Spleen (tissue), 11 donors: Measurements from ENCODE around the gene LRRC4C. TPM values are rescaled to one million over a fixed set of nuclear protein-coding genes. Genes with fewer than 3 reads are reported as not detected.

Source experiments
- DNase-seq: peaks from one replicate; pipeline ENCODE4 v3.0.0-alpha.2; 2020
- H3K27ac ChIP-seq, 8 donors: fragments of 200-600 bp; sonication (generic) in 7 of 8; 1 replicate in 4 of 8; 2 replicates in 4 of 8; pipeline versions ENCODE4 v1.5.0 to v1.8.0; 2016 to 2021; ENCODE audit warnings: inconsistent platforms in 4 of 8, mild to moderate bottlenecking in 4 of 8, moderate library complexity in 1 of 8
- H3K27me3 ChIP-seq, 7 donors: fragments of 200-600 bp; sonication (generic) in 6 of 7; replicated peaks in 1 of 7; 1 replicate in 4 of 7; 2 replicates in 3 of 7; pipeline versions ENCODE4 v1.5.0 to v1.8.0; 2016 to 2021; ENCODE audit warnings: inconsistent platforms in 3 of 7, mild to moderate bottlenecking in 1 of 7
- H3K36me3 ChIP-seq, 6 donors: fragments of 200-600 bp; sonication (generic) in 5 of 6; 1 replicate in 4 of 6; 2 replicates in 2 of 6; pipeline versions ENCODE4 v1.5.0 to v1.8.0; 2016 to 2021; ENCODE audit warnings: inconsistent platforms in 2 of 6
- H3K4me1 ChIP-seq, 6 donors: fragments of 200-600 bp; sonication (generic) in 5 of 6; 1 replicate in 3 of 6; 2 replicates in 3 of 6; pipeline versions ENCODE4 v1.5.0 to v1.8.0; 2016 to 2021; ENCODE audit warnings: inconsistent platforms in 3 of 6
- H3K4me3 ChIP-seq, 8 donors: fragments of 200-600 bp; sonication (generic) in 7 of 8; 1 replicate in 4 of 8; 2 replicates in 4 of 8; pipeline versions ENCODE4 v1.5.0 to v1.8.0; 2016 to 2021; ENCODE audit warnings: inconsistent platforms in 4 of 8, mild to moderate bottlenecking in 4 of 8, moderate library complexity in 2 of 8
- H3K9me3 ChIP-seq, 8 donors: fragments of 200-600 bp; sonication (generic) in 7 of 8; 1 replicate in 4 of 8; 2 replicates in 4 of 8; pipeline versions ENCODE4 v1.5.0 to v1.8.0; 2016 to 2021; ENCODE audit warnings: inconsistent platforms in 4 of 8
- POLR2A ChIP-seq, 3 donors: fragments of 450-650 bp; IDR thresholded peaks; one replicate each; pipeline ENCODE4 v1.5.1; 2017; ENCODE audit warnings: antibody characterized with exemption in 3 of 3, mild to moderate bottlenecking in 1 of 3
- POLR2AphosphoS5 ChIP-seq, 3 donors: sonication (generic); formaldehyde crosslinking; IDR thresholded peaks; one replicate each; pipeline ENCODE4 v1.5.1; 2017; ENCODE audit warnings: antibody characterized with exemption in 3 of 3
- WGBS, 5 donors: extraction: QIAGEN DNeasy Blood & Tissue Kit in 3 of 5; methylation state at CpG; one replicate each; pipeline versions ENCODE4 v1.1.5 to v1.1.7; 2013 to 2018; 5-methylcytosine and 5-hydroxymethylcytosine counted together
- intact Hi-C: fragments of 100-400 bp; cut with DNase I; formaldehyde crosslinking; loops from one replicate; pipeline ENCODE4 v1.15.0; 2023; ENCODE audit warnings: low total_unique reads
- polyA plus RNA-seq, 3 donors: library from polyadenylated mRNA; stranded (reverse); fragments of 200-250 nt; gene quantifications; one replicate each; pipeline ENCODE4 v1.2.1, GENCODE V29; 2013
- total RNA-seq, 7 donors: library from RNA; depleted of rRNA in 3 of 7; stranded (reverse); fragments of >200 nt in 3 of 7; fragmentation: NEBNext Ultra II Directional in 4 of 7; extraction: Animal tissue kit (Norgen Biotek cat#: 25700) in 4 of 7; gene quantifications; one replicate each; pipeline versions ENCODE4 v1.1.0 to v1.2.1, GENCODE V29; 2016 to 2021
- TF ChIP-seq, protein P1 (sequence below), 11 experiments: fragments of 200-600 bp in 7 of 11; fragments of 450-650 bp in 4 of 11; sonication (generic) in 4 of 11; IDR thresholded peaks in 8 of 11; conservative IDR thresholded peaks in 3 of 11; 1 replicate in 7 of 11; 2 replicates in 4 of 11; pipeline versions ENCODE4 v1.4.0 to v1.8.0; 2016 to 2021; ENCODE audit warnings: antibody characterized with exemption in 11 of 11, inconsistent platforms in 4 of 11, mild to moderate bottlenecking in 1 of 11
- donor health status: healthy with polysubstance abuse.
- donor health status: DM: no; HTN: no; CAD: no; lungs with moderate emphysema.
- donor health status: DM: no; HTN: no; CAD: no.
- donor health status: Bipolar disorder and iron deficiency.
- donor health status: healthy.
- donor health status: DM: no; HTN: no; CAD: no.
- donor health status: DM: yes; HTN: yes; CAD: no.

The LRRC4C gene
- total and polyA plus RNA-seq, 10 donors = 0.15 to 8.9 (median 1.9) TPM

DNA sequence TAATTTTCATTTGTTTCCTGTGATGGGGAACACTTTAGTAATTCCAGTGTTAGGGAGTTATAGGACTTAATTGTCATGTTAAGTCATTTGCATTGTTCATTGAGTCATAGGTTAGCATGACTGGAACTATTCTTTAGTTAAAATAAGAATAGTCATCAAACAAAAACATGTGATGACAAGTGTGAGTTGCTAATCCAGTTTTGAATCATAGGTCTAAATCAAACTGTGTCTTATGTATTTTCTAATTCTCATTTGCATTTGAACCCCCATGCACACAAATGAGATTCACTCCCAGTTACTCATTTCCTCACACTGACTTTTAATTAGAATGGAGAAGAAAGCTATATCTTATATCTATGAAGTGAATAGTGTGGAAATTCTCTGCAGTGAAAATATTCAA lies 405.6 kb downstream of the LRRC4C start:
- H3K36me3 ChIP-seq = no peaks in the 10 kb centered on the region
- DNase-seq = no peak
- H3K27me3 ChIP-seq = no peaks in the 10 kb centered on the region
- H3K4me3 ChIP-seq = no peak overlapping the region
- no peaks in the 10 kb centered on the region for H3K4me1 ChIP-seq
- peaks cover 0 to 18% (median 3%) of the 10 kb centered on the region in 8 donors for H3K9me3 ChIP-seq
- no peak overlapping the region for H3K27ac ChIP-seq
- intact Hi-C loops = no loop called here
- TF ChIP-seq POLR2A (IDR thresholded peaks at IDR 0.05) (no peak), POLR2AphosphoS5 (IDR thresholded peaks at IDR 0.05) (no peak)
- TF ChIP-seq, protein P1, sequence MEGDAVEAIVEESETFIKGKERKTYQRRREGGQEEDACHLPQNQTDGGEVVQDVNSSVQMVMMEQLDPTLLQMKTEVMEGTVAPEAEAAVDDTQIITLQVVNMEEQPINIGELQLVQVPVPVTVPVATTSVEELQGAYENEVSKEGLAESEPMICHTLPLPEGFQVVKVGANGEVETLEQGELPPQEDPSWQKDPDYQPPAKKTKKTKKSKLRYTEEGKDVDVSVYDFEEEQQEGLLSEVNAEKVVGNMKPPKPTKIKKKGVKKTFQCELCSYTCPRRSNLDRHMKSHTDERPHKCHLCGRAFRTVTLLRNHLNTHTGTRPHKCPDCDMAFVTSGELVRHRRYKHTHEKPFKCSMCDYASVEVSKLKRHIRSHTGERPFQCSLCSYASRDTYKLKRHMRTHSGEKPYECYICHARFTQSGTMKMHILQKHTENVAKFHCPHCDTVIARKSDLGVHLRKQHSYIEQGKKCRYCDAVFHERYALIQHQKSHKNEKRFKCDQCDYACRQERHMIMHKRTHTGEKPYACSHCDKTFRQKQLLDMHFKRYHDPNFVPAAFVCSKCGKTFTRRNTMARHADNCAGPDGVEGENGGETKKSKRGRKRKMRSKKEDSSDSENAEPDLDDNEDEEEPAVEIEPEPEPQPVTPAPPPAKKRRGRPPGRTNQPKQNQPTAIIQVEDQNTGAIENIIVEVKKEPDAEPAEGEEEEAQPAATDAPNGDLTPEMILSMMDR (IDR thresholded peaks at IDR 0.05 in 8 of 11, conservative IDR thresholded peaks at IDR 0.05 in 3 of 11) = no peak

- Histone ChIP-seq H3K36me3 (no peaks in the 10 kb centered on the region), H3K27ac (no peak overlapping the region), H3K4me1 (no peaks in the 10 kb centered on the region), H3K27me3 (no peaks in the 10 kb centered on the region), H3K9me3 (peaks cover 0 to 19% (median 4%) of the 10 kb centered on the region in 8 donors), H3K4me3 (no peak overlapping the region)
- intact Hi-C loops = no loop called here
- no peak for DNase-seq
- 72 to 84% (median 79%) methylated on average over 3 of the region's 3 CpGs for WGBS, 5 donors
- no peak for TF ChIP-seq POLR2AphosphoS5 (IDR thresholded peaks at IDR 0.05)
- TF ChIP-seq, protein P1 (IDR thresholded peaks at IDR 0.05 in 8 of 11, conservative IDR thresholded peaks at IDR 0.05 in 3 of 11) = no peak
- no peak for TF ChIP-seq POLR2A (IDR thresholded peaks at IDR 0.05)
These were observed 407.4 kb downstream of the LRRC4C start for GRCh38 chr11:41051919-41052635.

GRCh38 chr11:41050791-41051190 lies 408.7 kb downstream of the LRRC4C start:
- DNase-seq = no peak
- H3K9me3 ChIP-seq = peaks cover 0 to 19% (median 2%) of the 10 kb centered on the region in 8 donors
- no peaks in the 10 kb centered on the region for H3K4me1 ChIP-seq
- TF ChIP-seq, protein P1 (IDR thresholded peaks at IDR 0.05 in 8 of 11, conservative IDR thresholded peaks at IDR 0.05 in 3 of 11) = no peak
- TF ChIP-seq POLR2AphosphoS5 (IDR thresholded peaks at IDR 0.05) (no peak), POLR2A (IDR thresholded peaks at IDR 0.05) (no peak)
- H3K27ac ChIP-seq = no peak overlapping the region
- intact Hi-C loops = no loop called here
- no peak overlapping the region for H3K4me3 ChIP-seq
- no peaks in the 10 kb centered on the region for H3K36me3 ChIP-seq
- no peaks in the 10 kb centered on the region for H3K27me3 ChIP-seq

DNA sequence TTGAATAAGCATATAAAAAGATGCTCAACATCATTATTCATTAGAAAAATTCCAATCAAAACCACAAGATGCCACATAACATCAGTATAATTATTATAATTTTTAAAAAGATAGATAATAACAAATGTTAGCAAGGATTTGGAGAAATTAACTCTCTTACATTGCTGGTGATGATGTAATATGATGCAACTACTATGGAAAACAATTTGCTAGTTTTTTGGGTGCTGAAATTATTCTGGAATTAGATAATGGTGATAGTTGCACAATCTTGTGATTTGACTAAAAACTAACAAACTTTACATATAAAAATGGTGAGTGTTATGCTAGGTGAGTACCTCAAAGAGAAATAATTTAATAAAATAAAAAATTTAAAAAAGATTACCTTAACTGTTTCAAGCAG lies 412.2 kb downstream of the LRRC4C start:
- intact Hi-C loops = no loop called here
- H3K27me3 ChIP-seq = no peaks in the 10 kb centered on the region
- no peak for DNase-seq
- H3K36me3 ChIP-seq = no peaks in the 10 kb centered on the region
- no peaks in the 10 kb centered on the region for H3K4me1 ChIP-seq
- peaks cover 0 to 24% (median 2%) of the 10 kb centered on the region in 8 donors for H3K9me3 ChIP-seq
- no peak overlapping the region for H3K27ac ChIP-seq
- H3K4me3 ChIP-seq = no peak overlapping the region
- TF ChIP-seq, protein P1 (IDR thresholded peaks at IDR 0.05 in 8 of 11, conservative IDR thresholded peaks at IDR 0.05 in 3 of 11) = no peak
- TF ChIP-seq POLR2AphosphoS5 (IDR thresholded peaks at IDR 0.05) (no peak), POLR2A (IDR thresholded peaks at IDR 0.05) (no peak)
